H1 (cell line): ENCODE measurements around the gene TSPAN15.

Experiments used
- CTCF ChIP-seq, 3 experiments: IDR thresholded peaks; 1 replicate in 2 of 3; 2 replicates in 1 of 3; pipeline versions ENCODE4 v1.5.1 to v1.6.1; 2011; ENCODE audit warnings: low read length in 3 of 3, mild to moderate bottlenecking in 3 of 3, inconsistent platforms in 2 of 3, low read depth in 1 of 3, moderate library complexity in 1 of 3; ENCODE audit not compliant: insufficient read depth in 1 of 3; ENCODE audit errors: control extremely low read depth in 1 of 3
- EGR1 ChIP-seq: IDR thresholded peaks from 2 replicates; pipeline ENCODE4 v1.6.1; 2011; ENCODE audit warnings: low read depth, low read length, borderline replicate concordance
- EP300 ChIP-seq, 2 experiments: IDR thresholded peaks; 1 replicate in 1 of 2; 2 replicates in 1 of 2; pipeline ENCODE4 v1.6.1; 2011 to 2012; ENCODE audit warnings: low read depth in 2 of 2, low read length in 2 of 2, mild to moderate bottlenecking in 2 of 2, borderline replicate concordance in 1 of 2, inconsistent platforms in 1 of 2, moderate library complexity in 1 of 2
- HDAC2 ChIP-seq, 2 experiments: fragments of 300-600 bp in 1 of 2; sonication (generic) in 1 of 2; IDR thresholded peaks; 2 replicates each; pipeline ENCODE4 v1.6.1; 2011 to 2012; ENCODE audit warnings: low read depth in 2 of 2, low read length in 2 of 2, mild to moderate bottlenecking in 2 of 2, moderate library complexity in 2 of 2, borderline replicate concordance in 1 of 2, inconsistent platforms in 1 of 2
- JUND ChIP-seq: IDR thresholded peaks from 2 replicates; pipeline ENCODE4 v1.6.1; 2011; ENCODE audit warnings: mild to moderate bottlenecking, improper control_type of control experiment, low read length
- NANOG ChIP-seq: IDR thresholded peaks from 2 replicates; pipeline ENCODE4 v1.6.1; 2011; ENCODE audit warnings: low read length, low read depth, mild to moderate bottlenecking, inconsistent platforms; ENCODE audit not compliant: insufficient read depth, poor library complexity, severe bottlenecking
- POLR2A ChIP-seq, 2 experiments: IDR thresholded peaks; 1 replicate in 1 of 2; 2 replicates in 1 of 2; pipeline ENCODE4 v1.6.1; 2011; ENCODE audit warnings: low read depth in 2 of 2, low read length in 2 of 2, mild to moderate bottlenecking in 2 of 2; ENCODE audit errors: control extremely low read depth in 1 of 2
- RBBP5 ChIP-seq: IDR thresholded peaks from 2 replicates; pipeline ENCODE4 v1.7.1; 2012; ENCODE audit warnings: low read depth, mild to moderate bottlenecking, inconsistent platforms, low read length, moderate library complexity, borderline replicate concordance
- SP2 ChIP-seq: IDR thresholded peaks from 2 replicates; pipeline ENCODE4 v1.6.1; 2012; ENCODE audit warnings: mild to moderate bottlenecking, low read length, inconsistent platforms
- TAF1 ChIP-seq: IDR thresholded peaks from 2 replicates; pipeline ENCODE4 v1.6.1; 2011; ENCODE audit warnings: mild to moderate bottlenecking, low read depth, low read length
- ZNF274 ChIP-seq: IDR thresholded peaks from 2 replicates; pipeline ENCODE4 v1.7.0; 2012; ENCODE audit warnings: low read length, borderline replicate concordance; ENCODE audit errors: extremely low read depth
- TF ChIP-seq, protein P1 (sequence below): IDR thresholded peaks from 2 replicates; pipeline ENCODE4 v1.6.1; 2012; ENCODE audit warnings: inconsistent platforms

DNA sequence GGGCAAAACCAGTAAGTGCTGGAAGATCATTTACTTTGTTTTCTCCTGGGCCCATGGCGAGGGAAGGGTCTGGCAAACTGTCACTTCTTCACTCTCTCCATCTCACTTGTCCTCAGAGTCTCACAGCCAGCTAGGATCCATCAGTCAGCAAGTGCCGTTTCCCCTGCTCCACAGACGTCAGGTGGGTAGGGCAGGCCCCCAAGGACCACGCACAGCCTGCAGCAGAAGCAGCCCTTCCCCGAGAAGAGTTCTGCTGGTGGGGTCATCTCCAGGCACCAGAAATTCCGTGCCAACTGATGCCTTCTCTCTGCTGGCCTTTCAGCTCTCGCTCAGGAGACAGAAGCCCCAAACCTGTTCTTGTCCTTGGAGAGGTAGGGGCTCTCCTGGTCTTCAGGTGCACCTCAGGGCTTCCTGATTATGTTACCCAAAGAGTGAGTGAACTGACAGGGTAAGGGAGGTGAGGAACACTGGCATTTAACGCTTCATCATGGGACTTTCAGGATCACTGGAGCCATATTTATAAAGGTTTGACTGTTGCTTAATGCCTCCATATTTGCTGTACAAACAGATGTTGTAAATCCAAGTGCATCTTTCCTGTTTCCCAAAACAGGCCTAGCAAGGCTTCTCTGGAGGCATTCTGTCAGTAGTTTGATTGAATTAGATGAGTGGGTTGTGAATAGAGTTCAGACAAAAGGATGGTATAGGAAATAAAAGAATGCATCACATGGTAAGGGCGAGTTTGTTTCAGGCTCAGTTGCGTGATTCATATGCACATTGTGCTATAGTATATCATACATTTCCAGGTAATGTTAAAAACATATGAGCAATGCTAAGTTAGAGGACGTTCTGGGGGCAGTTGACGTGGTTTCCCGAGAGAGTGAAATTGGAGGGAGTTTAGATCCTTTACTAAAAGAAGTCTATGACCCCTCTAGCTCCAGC, 13.7 kb upstream of the TSPAN15 start:
- no peak for TF ChIP-seq TAF1
- no peak for TF ChIP-seq EP300 (IDR thresholded peaks at IDR 0.05; ENCODE audit: borderline replicate concordance in 1 of 2, low read depth in 2 of 2, low read length in 2 of 2)
- TF ChIP-seq SP2 = no peak
- TF ChIP-seq, protein P1, sequence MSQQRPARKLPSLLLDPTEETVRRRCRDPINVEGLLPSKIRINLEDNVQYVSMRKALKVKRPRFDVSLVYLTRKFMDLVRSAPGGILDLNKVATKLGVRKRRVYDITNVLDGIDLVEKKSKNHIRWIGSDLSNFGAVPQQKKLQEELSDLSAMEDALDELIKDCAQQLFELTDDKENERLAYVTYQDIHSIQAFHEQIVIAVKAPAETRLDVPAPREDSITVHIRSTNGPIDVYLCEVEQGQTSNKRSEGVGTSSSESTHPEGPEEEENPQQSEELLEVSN = no peak
- TF ChIP-seq RBBP5 = no peak
- TF ChIP-seq ZNF274 = no peak
- TF ChIP-seq HDAC2 (IDR thresholded peaks at IDR 0.05; ENCODE audit: borderline replicate concordance in 1 of 2, low read depth in 2 of 2, low read length in 2 of 2) = no peak
- TF ChIP-seq CTCF (IDR thresholded peaks at IDR 0.05; ENCODE audit: control extremely low read depth in 1 of 3, insufficient read depth in 1 of 3, low read depth in 1 of 3, low read length in 3 of 3) = no peak
- no peak for TF ChIP-seq POLR2A (IDR thresholded peaks at IDR 0.05; ENCODE audit: control extremely low read depth in 1 of 2, low read depth in 2 of 2, low read length in 2 of 2)
- no peak for TF ChIP-seq EGR1
- no peak for TF ChIP-seq JUND
- no peak for TF ChIP-seq NANOG
